Erythroblast (primary cell): ENCODE results near the gene PRKAB2.
"Not testable (repeated sequence)": the region's sequence is repeated elsewhere in the genome, so short reads cannot be mapped to it uniquely, and the experiment has no call there.

Experiments
- GATA1 ChIP-seq: IDR thresholded peaks from 2 replicates; pipeline ENCODE4 v1.6.1; 2011; ENCODE audit warnings: low read depth, mild to moderate bottlenecking, control low read depth, low read length, moderate library complexity
- POLR2A ChIP-seq: IDR thresholded peaks from 2 replicates; pipeline ENCODE4 v1.6.1; 2011; ENCODE audit warnings: mild to moderate bottlenecking, low read length

- TF ChIP-seq POLR2A, GATA1: not testable (repeated sequence)
Measured at GRCh38 chr1:147130721-147131120, 41.5 kb downstream of the PRKAB2 start.
